ENCODE results near the gene SERPINA1. TPM values are rescaled to one million over a fixed set of nuclear protein-coding genes. Genes with fewer than 3 reads are reported as not detected.

The SERPINA1 gene
- total and polyA plus RNA-seq, 10 of the 15 experiments (the other 5 are each of a cell fraction or from before 2014, with no cell fraction given) = 0.16 to 6.6 (median 0.53) TPM

GRCh38 chr14:94383777-94384176, 4.6 kb downstream of the SERPINA1 start:
- RAD21 ChIA-PET (ENCODE audit: unreplicated experiment) = no interaction called here
- POLR2A ChIA-PET = no interaction called here
- 53% methylated on average over 3 of the region's 3 CpGs for WGBS (ENCODE audit: insufficient coverage, insufficient replicate concordance, low lambda C conversion rate, missing lambda C conversion rate)
- CTCF ChIA-PET = no interaction called here
- intact Hi-C loops (cut with micrococcal nuclease; ENCODE audit: unreplicated experiment) (no loop called here), in situ Hi-C loops (cut with MboI) (no loop called here)
- ATAC-seq = no peak
- no peak overlapping the region for H2AFZ ChIP-seq (ENCODE audit: control insufficient read depth, low read depth, low read length)
- H3K9ac ChIP-seq (ENCODE audit: control insufficient read depth, insufficient read depth, low read length) = no peak overlapping the region
- no peak overlapping the region for H3K4me3 ChIP-seq
- DNase-seq (ENCODE audit: low read depth, low spot score) = no peak
- BruUV-seq (replicated peaks) = no TSS peak
- H3K4me1 ChIP-seq (ENCODE audit: control insufficient read depth, insufficient read depth, low read length) = no peaks in the 10 kb centered on the region
- no peaks in the 10 kb centered on the region for H3K27me3 ChIP-seq (replicated peaks in 1 of 2; ENCODE audit: control insufficient read depth in 2 of 2, insufficient read depth in 2 of 2, low read length in 1 of 2)
- no peaks in the 10 kb centered on the region for H4K20me1 ChIP-seq (ENCODE audit: control insufficient read depth, insufficient read depth)
- no peak overlapping the region for H3K4me2 ChIP-seq (ENCODE audit: control insufficient read depth, insufficient read depth)
- SMC1A ChIA-PET (ENCODE audit: uncharacterized antibody, unreplicated experiment) = no interaction called here
- no peaks in the 10 kb centered on the region for H3K36me3 ChIP-seq (ENCODE audit: control insufficient read depth in 2 of 2, insufficient read depth in 2 of 2, low read length in 1 of 2)
- TF ChIP-seq NFYA (IDR thresholded peaks at IDR 0.05; ENCODE audit: borderline replicate concordance, low read depth, low read length) (no peak), BRCA1 (IDR thresholded peaks at IDR 0.05; ENCODE audit: low read depth, low read length) (no peak), EGR1 (IDR thresholded peaks at IDR 0.05; ENCODE audit: borderline replicate concordance in 1 of 2, low read depth in 2 of 2, low read length in 2 of 2) (no peak), NKRF (conservative IDR thresholded peaks at IDR 0.05) (no peak), EP300 (IDR thresholded peaks at IDR 0.05; ENCODE audit: borderline replicate concordance in 1 of 2, control insufficient read depth in 1 of 2, low read depth in 2 of 2, low read length in 2 of 2) (no peak), IKZF1 (conservative IDR thresholded peaks at IDR 0.05) (no peak), REST (IDR thresholded peaks at IDR 0.05; ENCODE audit: low read depth, low read length) (no peak), BACH1 (IDR thresholded peaks at IDR 0.05; ENCODE audit: borderline replicate concordance) (no peak)
- FAIRE-seq = no peak
- no peaks in the 10 kb centered on the region for H3K79me2 ChIP-seq (ENCODE audit: control insufficient read depth, insufficient read depth, low read length)
- H3K27ac ChIP-seq (ENCODE audit: control insufficient read depth, insufficient read depth) = no peak overlapping the region
- no peaks in the 10 kb centered on the region for H3K9me3 ChIP-seq (replicated peaks; ENCODE audit: control insufficient read depth, insufficient read depth, low read length)
